K562 (cell line): ENCODE data around the gene SPTAN1.

ENCODE experiments used
- MXI1 ChIP-seq: IDR thresholded peaks from 2 replicates; pipeline ENCODE4 v1.6.1; 2011; ENCODE audit warnings: low read depth, mild to moderate bottlenecking, improper control_type of control experiment, low read length
- TAF7 ChIP-seq: fragments of 450-650 bp; IDR thresholded peaks from 2 replicates; pipeline ENCODE4 v1.6.1; 2016; ENCODE audit warnings: missing genetic modification characterization, missing compliant biosample characterization
- ZNF165 ChIP-seq: fragments of 250-450 bp; sonication (Bioruptor Pico); IDR thresholded peaks from 2 replicates; pipeline ENCODE4 v1.4.0; 2020; ENCODE audit warnings: borderline replicate concordance
- ZNF263 ChIP-seq: sonication (generic); formaldehyde crosslinking; IDR thresholded peaks from 2 replicates; pipeline ENCODE4 v1.8.0; 2022; ENCODE audit warnings: mild to moderate bottlenecking, missing genetic modification reagents, borderline replicate concordance
- TF ChIP-seq, protein P1 (sequence below): sonication (generic); formaldehyde crosslinking; IDR thresholded peaks from 2 replicates; pipeline ENCODE4 v1.9.0; 2022; ENCODE audit warnings: mild to moderate bottlenecking, missing genetic modification reagents
- TF ChIP-seq, protein P2 (sequence below), 3 experiments: fragments of 200-800 bp in 1 of 3; fragments of 250-450 bp in 1 of 3; fragments of 450-650 bp in 1 of 3; sonication (Bioruptor Pico) in 1 of 3; sonication (Bioruptor generic) in 1 of 3; formaldehyde crosslinking in 1 of 3; IDR thresholded peaks; 2 replicates each; pipeline versions ENCODE4 v1.6.1 to v1.8.0; 2016 to 2022; ENCODE audit warnings: mild to moderate bottlenecking in 2 of 3, missing genetic modification characterization in 2 of 3, missing compliant biosample characterization in 1 of 3, moderate library complexity in 1 of 3

DNA sequence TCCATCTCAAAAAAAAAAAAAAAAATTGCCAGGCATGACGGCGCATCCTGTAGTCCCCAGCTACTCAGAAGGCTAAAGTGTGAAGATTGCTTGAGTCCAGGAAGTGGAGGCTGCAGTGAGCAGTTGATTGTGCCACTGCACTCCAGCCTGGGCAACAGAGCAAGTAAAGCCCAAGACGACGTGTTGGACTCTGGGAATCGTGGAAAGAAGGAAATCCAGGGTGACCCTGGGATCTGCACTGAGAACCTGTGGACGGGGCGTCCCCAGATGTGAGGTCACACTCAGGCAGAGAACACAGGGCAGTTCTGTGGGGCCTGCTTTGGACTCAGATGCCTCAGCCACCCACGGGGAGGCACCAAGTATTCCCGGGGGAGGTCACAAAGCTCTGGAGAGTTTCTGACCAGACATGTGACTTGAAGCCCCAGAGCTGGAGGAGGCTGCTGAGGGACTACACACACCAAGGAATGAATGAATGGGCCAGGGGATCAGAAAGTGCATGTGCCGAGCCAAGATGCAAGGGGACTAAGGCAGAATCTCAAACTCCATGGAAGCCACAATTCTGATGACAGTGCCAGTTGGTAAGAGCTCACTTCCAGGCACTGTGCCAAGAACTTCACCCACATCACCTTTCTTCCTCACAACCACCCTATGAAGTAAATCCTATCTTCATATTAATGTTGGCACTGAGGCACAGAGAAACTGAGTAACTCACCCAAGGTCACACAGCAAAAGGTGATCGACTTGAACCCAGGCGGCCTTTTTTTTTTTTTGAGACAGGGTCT, 91.3 kb downstream of the SPTAN1 start:
- TF ChIP-seq ZNF165 (CRISPR knock-in tag) (no peak), MXI1 (no peak), ZNF263 (CRISPR knock-in tag) (no peak), TAF7 (no peak)
- TF ChIP-seq, protein P1, sequence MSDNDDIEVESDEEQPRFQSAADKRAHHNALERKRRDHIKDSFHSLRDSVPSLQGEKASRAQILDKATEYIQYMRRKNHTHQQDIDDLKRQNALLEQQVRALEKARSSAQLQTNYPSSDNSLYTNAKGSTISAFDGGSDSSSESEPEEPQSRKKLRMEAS (CRISPR knock-in tag): no peak
- TF ChIP-seq, protein P2, sequence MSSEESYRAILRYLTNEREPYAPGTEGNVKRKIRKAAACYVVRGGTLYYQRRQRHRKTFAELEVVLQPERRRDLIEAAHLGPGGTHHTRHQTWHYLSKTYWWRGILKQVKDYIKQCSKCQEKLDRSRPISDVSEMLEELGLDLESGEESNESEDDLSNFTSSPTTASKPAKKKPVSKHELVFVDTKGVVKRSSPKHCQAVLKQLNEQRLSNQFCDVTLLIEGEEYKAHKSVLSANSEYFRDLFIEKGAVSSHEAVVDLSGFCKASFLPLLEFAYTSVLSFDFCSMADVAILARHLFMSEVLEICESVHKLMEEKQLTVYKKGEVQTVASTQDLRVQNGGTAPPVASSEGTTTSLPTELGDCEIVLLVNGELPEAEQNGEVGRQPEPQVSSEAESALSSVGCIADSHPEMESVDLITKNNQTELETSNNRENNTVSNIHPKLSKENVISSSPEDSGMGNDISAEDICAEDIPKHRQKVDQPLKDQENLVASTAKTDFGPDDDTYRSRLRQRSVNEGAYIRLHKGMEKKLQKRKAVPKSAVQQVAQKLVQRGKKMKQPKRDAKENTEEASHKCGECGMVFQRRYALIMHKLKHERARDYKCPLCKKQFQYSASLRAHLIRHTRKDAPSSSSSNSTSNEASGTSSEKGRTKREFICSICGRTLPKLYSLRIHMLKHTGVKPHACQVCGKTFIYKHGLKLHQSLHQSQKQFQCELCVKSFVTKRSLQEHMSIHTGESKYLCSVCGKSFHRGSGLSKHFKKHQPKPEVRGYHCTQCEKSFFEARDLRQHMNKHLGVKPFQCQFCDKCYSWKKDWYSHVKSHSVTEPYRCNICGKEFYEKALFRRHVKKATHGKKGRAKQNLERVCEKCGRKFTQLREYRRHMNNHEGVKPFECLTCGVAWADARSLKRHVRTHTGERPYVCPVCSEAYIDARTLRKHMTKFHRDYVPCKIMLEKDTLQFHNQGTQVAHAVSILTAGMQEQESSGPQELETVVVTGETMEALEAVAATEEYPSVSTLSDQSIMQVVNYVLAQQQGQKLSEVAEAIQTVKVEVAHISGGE (CRISPR knock-in tag; IDR thresholded peaks at IDR 0.05): no peak
